ENCODE measurements around the gene KCNQ1.

DNA sequence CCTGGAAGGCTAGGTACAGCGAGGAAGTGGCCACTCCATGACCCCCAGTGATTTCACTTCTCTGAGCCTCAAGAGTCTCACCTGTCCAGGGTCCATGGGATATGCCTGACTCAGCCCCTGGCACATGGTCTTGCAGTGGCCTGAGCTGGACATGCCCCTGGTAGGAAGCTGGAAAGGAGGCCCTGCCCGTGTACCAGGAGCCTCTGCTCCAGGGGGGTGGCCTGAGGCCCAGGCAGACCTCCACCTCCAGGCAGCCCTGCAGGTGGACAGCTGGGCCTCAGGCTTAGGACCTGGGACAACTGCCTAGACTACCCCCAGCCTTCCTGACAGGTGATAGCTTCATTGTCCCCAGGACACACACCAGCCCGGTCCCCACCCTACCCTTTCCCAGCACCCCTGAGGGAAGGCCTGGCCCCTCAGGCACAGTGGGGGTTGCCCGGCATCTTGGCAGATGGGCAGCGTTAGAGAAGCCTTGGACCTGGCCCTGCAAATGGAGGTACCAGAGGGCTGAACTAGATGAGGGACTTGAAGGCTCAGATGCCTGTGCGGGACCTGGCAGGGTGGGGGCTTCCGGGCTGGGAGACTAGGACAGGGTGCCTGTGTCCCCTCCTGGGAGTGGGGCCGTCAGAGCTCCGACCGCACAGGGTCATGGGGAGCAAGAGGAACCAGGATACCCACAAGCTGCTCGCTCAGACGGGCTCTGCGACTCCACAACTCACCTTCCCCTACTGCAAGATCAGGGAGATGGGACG, 387.1 kb downstream of the KCNQ1 start:
- no peak for TF ChIP-seq POLR2A (IDR thresholded peaks at IDR 0.05; ENCODE audit: low read depth, low read length)
- no peak for TF ChIP-seq POLR2AphosphoS5 (IDR thresholded peaks at IDR 0.05; ENCODE audit: low read depth, low read length)
- no peak for TF ChIP-seq TAF1 (IDR thresholded peaks at IDR 0.05; ENCODE audit: borderline replicate concordance, low read depth, low read length)

Measured in GM12892 (cell line).